Uterus (tissue), 4 donors: ENCODE results near the gene YLPM1. TPM values are rescaled to one million over a fixed set of nuclear protein-coding genes. Genes with fewer than 3 reads are reported as not detected.

Experiments
- DNase-seq, 2 donors: peaks; one replicate each; pipeline ENCODE4 v3.0.0-alpha.2; 2019 to 2020
- H3K27ac ChIP-seq, 2 donors: fragments of 200-600 bp; sonication (generic); 1 replicate in 1 of 2; 2 replicates in 1 of 2; pipeline ENCODE4 v1.5.1; 2016 to 2018
- H3K27me3 ChIP-seq, 2 donors: fragments of 200-600 bp; sonication (generic); one replicate each; pipeline ENCODE4 v1.5.1; 2018 to 2019; ENCODE audit warnings: control low read depth in 1 of 2
- H3K36me3 ChIP-seq, 2 donors: fragments of 200-600 bp; sonication (generic); one replicate each; pipeline ENCODE4 v1.5.1; 2019; ENCODE audit warnings: control low read depth in 1 of 2
- H3K4me1 ChIP-seq, 2 donors: fragments of 200-600 bp; sonication (generic); one replicate each; pipeline ENCODE4 v1.5.1; 2018 to 2019; ENCODE audit warnings: control low read depth in 1 of 2
- H3K4me3 ChIP-seq, 2 donors: fragments of 200-600 bp; sonication (generic); 1 replicate in 1 of 2; 2 replicates in 1 of 2; pipeline ENCODE4 v1.5.1; 2018 to 2019; ENCODE audit warnings: mild to moderate bottlenecking in 1 of 2
- H3K9me3 ChIP-seq, 2 donors: fragments of 200-600 bp; sonication (generic); one replicate each; pipeline ENCODE4 v1.5.1; 2019; ENCODE audit warnings: control low read depth in 1 of 2
- POLR2A ChIP-seq, 2 donors: fragments of 450-650 bp; IDR thresholded peaks; one replicate each; pipeline ENCODE4 v1.6.1; 2016; ENCODE audit warnings: antibody characterized with exemption in 2 of 2, mild to moderate bottlenecking in 1 of 2, moderate library complexity in 1 of 2
- intact Hi-C: fragments of 100-400 bp; cut with DNase I; formaldehyde crosslinking; loops from one replicate; pipeline ENCODE4 v1.15.1; 2023; ENCODE audit warnings: low total_unique reads
- total RNA-seq, 4 donors: library from RNA; depleted of rRNA in 3 of 4; stranded (reverse); fragments of >200 nt in 3 of 4; gene quantifications; one replicate each; pipeline versions ENCODE4 v1.1.0 to v1.2.4, GENCODE V29; 2014 to 2023
- TF ChIP-seq, protein P1 (sequence below), 4 experiments: fragments of 200-600 bp in 2 of 4; fragments of 450-650 bp in 2 of 4; sonication (generic) in 2 of 4; IDR thresholded peaks; one replicate each; pipeline ENCODE4 v1.5.1; 2016 to 2019; ENCODE audit warnings: antibody characterized with exemption in 4 of 4, mild to moderate bottlenecking in 2 of 4, moderate library complexity in 1 of 4
- donor health status: DM: yes; HTN: yes; CAD: no.

Gene YLPM1
- total RNA-seq, 4 donors from 2014 or later: 8.8 to 118 (median 91.9) TPM

DNA sequence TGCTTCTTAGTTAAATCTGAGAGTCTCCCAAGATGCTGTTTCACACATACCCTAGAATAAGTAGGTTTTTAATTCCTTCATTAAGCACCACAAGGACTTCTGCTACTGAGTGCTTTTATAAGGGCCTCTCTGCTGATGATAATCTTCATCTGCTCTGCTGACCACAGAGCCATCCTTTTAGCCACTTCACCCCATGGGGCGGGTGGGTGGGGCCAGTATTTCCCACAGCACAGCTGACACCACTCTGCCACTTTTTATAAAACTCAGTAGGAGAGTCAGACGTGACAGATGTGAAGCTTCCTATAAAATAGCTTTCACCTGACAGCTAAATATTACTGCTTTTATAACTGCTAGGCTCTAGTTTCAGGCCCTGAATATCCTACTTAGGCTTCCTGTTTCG lies 29.9 kb upstream of the YLPM1 start:
- H3K36me3 ChIP-seq: no peaks in the 10 kb centered on the region
- TF ChIP-seq, protein P1, sequence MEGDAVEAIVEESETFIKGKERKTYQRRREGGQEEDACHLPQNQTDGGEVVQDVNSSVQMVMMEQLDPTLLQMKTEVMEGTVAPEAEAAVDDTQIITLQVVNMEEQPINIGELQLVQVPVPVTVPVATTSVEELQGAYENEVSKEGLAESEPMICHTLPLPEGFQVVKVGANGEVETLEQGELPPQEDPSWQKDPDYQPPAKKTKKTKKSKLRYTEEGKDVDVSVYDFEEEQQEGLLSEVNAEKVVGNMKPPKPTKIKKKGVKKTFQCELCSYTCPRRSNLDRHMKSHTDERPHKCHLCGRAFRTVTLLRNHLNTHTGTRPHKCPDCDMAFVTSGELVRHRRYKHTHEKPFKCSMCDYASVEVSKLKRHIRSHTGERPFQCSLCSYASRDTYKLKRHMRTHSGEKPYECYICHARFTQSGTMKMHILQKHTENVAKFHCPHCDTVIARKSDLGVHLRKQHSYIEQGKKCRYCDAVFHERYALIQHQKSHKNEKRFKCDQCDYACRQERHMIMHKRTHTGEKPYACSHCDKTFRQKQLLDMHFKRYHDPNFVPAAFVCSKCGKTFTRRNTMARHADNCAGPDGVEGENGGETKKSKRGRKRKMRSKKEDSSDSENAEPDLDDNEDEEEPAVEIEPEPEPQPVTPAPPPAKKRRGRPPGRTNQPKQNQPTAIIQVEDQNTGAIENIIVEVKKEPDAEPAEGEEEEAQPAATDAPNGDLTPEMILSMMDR (IDR thresholded peaks at IDR 0.05): no peak
- TF ChIP-seq POLR2A (IDR thresholded peaks at IDR 0.05): no peak
- H3K4me1 ChIP-seq: no peaks in the 10 kb centered on the region
- intact Hi-C loops: no loop called here
- H3K9me3 ChIP-seq: no peaks in the 10 kb centered on the region
- DNase-seq: no peak
- no peaks in the 10 kb centered on the region for H3K27me3 ChIP-seq
- no peak overlapping the region for H3K27ac ChIP-seq
- no peak overlapping the region for H3K4me3 ChIP-seq

DNA sequence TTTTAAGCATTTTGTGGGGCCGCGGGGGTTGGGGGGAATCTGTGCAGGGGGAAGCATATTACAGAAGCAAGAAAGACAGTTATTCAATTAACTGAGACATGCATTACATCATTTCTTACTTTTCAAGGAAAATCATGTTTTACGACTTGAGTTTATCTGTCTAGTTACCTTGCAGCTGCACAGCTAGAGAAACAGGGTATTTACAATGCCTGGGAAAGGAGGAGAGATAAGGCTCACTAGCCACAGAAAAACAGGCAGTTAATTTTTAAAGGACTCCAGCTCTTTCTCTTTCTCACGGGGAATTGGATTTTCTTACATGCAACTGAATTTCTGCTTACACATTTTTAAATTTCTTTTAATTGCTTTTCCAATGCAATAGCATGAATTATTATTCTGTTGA lies 28.0 kb upstream of the YLPM1 start:
- TF ChIP-seq POLR2A (IDR thresholded peaks at IDR 0.05): no peak
- TF ChIP-seq, protein P1 (IDR thresholded peaks at IDR 0.05): no peak
- DNase-seq: no peak
- Histone ChIP-seq H3K36me3 (no peaks in the 10 kb centered on the region), H3K9me3 (no peaks in the 10 kb centered on the region), H3K27me3 (no peaks in the 10 kb centered on the region), H3K4me3 (no peak overlapping the region), H3K4me1 (no peaks in the 10 kb centered on the region), H3K27ac (no peak overlapping the region)
- intact Hi-C loops: no loop called here

DNA sequence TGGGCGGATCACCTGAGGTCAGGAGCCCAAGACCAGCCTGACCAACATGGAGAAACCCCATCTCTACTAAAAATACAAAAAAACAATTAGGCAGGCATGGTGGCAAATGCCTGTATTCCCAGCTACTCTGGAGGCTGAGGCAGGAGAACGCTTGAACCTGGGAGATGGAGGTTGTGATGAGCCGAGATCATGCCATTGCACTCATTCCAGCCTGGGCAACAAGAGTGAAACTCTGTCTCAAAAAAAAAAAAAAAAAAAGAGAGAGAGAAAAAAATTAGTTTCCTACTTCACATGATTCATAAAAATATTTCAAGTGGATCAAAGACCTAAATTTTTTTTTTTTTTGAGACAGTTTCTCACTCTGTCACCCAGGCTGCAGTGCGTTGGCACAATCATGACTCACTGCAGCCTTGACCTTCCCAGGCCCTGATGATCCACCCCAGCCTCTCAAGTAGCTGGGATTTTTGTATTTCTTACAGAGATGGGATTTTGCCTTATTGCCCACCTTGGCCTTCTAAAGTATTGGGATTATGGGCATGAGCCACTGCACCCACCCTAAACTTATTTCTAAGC lies 25.3 kb upstream of the YLPM1 start:
- intact Hi-C loops: no loop called here
- H3K27me3 ChIP-seq: no peaks in the 10 kb centered on the region
- no peaks in the 10 kb centered on the region for H3K36me3 ChIP-seq
- TF ChIP-seq POLR2A (IDR thresholded peaks at IDR 0.05): no peak
- TF ChIP-seq, protein P1 (IDR thresholded peaks at IDR 0.05): no peak
- H3K4me3 ChIP-seq: no peak overlapping the region
- no peaks in the 10 kb centered on the region for H3K4me1 ChIP-seq
- no peaks in the 10 kb centered on the region for H3K9me3 ChIP-seq
- no peak overlapping the region for H3K27ac ChIP-seq
- DNase-seq: no peak

DNA sequence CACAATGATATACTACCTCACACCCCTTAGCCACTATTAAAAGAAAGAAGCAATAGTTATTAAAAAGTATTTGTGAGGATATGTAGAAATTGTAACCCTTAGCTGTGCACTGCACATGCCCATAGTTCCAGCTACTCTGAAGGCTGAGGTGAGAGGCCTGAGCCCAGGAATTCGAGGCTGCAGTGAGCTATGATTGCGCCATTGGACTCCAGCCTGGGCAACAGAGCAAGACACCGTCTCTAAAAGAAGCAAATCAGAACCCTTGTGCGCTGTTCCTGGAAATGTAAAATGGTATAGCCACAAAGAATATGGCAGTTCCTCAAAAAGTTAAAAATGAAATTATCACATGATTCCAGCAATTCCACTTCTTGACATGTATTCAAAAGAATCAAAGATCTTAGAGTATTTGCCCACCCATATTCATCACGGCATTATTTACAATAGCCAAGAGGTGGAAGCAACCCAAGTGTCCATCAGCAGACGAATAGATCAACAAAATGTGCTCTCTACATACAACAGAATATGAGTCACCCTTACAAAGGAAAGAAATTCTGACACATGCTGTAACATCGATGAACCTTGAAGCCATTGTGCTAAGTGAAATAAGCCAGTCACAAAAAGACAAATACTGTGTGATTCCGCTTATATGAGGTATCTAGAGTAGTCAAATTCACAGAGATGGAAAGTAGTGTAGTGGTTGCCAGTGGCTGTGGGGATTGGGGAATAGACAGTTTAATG lies 23.7 kb upstream of the YLPM1 start:
- Histone ChIP-seq H3K4me1 (no peaks in the 10 kb centered on the region), H3K9me3 (no peaks in the 10 kb centered on the region), H3K4me3 (no peak overlapping the region), H3K27ac (no peak overlapping the region), H3K27me3 (no peaks in the 10 kb centered on the region), H3K36me3 (no peaks in the 10 kb centered on the region)
- TF ChIP-seq, protein P1 (IDR thresholded peaks at IDR 0.05): no peak
- no peak for TF ChIP-seq POLR2A (IDR thresholded peaks at IDR 0.05)
- DNase-seq: no peak
- intact Hi-C loops: no loop called here

DNA sequence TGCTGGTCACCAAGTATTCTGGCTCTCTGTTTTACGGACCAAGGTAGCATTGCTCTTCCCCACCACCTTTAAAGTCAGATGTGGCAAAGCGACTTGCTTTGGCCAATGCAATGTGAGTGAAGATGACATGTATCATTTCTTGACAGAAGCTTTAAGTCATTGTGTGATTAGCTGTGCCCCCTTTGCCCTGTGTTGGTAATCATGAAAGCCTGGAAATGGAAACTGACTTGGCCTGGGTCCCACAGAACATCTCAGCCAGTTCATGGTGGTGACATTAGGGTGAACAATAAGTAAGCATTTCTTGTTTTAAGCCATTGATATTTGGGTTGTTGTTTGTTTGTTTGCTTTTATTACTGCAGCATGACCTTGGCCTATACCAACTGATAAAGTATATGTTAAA lies 15.9 kb upstream of the YLPM1 start:
- intact Hi-C loops: no loop called here
- TF ChIP-seq, protein P1 (IDR thresholded peaks at IDR 0.05): no peak
- no peak for TF ChIP-seq POLR2A (IDR thresholded peaks at IDR 0.05)
- no peak overlapping the region for H3K4me3 ChIP-seq

More for the DNA sequence above, 15.9 kb upstream of the YLPM1 start:
- H3K4me1 ChIP-seq: no peaks in the 10 kb centered on the region
- no peaks in the 10 kb centered on the region for H3K9me3 ChIP-seq
- no peaks in the 10 kb centered on the region for H3K27me3 ChIP-seq
- H3K36me3 ChIP-seq: no peaks in the 10 kb centered on the region
- no peak overlapping the region for H3K27ac ChIP-seq
- no peak for DNase-seq
